ENCODE data around the gene RHEX.

DNA sequence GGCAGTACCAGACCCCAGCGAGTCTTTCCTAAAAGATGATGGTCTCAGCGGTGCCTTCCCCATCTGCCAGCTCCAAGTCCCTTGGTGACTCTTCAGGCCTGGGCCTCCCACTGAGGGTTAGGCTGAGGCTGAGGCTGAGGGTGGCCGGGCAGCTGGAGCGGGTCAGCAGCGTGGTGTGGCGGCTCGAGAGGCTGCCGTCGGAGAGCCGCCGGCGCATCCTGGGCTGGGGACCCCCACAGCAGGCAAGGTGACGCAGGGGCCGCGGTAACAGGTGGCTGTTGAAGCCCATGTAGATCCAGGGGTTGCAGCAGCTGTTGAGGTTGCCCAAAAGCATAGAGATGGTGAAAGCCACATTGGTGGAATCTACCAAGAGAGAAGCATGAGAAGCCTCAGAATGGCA, 57.2 kb downstream of the RHEX start:
- TF ChIP-seq, protein P1, sequence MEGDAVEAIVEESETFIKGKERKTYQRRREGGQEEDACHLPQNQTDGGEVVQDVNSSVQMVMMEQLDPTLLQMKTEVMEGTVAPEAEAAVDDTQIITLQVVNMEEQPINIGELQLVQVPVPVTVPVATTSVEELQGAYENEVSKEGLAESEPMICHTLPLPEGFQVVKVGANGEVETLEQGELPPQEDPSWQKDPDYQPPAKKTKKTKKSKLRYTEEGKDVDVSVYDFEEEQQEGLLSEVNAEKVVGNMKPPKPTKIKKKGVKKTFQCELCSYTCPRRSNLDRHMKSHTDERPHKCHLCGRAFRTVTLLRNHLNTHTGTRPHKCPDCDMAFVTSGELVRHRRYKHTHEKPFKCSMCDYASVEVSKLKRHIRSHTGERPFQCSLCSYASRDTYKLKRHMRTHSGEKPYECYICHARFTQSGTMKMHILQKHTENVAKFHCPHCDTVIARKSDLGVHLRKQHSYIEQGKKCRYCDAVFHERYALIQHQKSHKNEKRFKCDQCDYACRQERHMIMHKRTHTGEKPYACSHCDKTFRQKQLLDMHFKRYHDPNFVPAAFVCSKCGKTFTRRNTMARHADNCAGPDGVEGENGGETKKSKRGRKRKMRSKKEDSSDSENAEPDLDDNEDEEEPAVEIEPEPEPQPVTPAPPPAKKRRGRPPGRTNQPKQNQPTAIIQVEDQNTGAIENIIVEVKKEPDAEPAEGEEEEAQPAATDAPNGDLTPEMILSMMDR (IDR thresholded peaks at IDR 0.05): no peak
- TF ChIP-seq POLR2A (IDR thresholded peaks at IDR 0.05): no peak

All from lower leg skin (tissue), 3 donors.